ENCODE measurements around the gene ADAM8.

ADAM8 gene

GRCh38 chr10:133231946-133232574, 44.6 kb downstream of the ADAM8 start:
- Mint-ChIP-seq H3K27ac (no peak overlapping the region), H3K27me3 (ENCODE audit: low read depth, poor library complexity) (peaks cover 90% of the 10 kb centered on the region), H3K36me3 (ENCODE audit: low read depth) (no peaks in the 10 kb centered on the region), H3K4me1 (peaks cover 39% of the 10 kb centered on the region), H3K9me3 (peaks cover 8% of the 10 kb centered on the region), H3K4me3 (peak overlapping the region; percentile 34)
- DNase-seq, result no peak
- no peak for TF ChIP-seq CTCF (IDR thresholded peaks at IDR 0.05)

DNA sequence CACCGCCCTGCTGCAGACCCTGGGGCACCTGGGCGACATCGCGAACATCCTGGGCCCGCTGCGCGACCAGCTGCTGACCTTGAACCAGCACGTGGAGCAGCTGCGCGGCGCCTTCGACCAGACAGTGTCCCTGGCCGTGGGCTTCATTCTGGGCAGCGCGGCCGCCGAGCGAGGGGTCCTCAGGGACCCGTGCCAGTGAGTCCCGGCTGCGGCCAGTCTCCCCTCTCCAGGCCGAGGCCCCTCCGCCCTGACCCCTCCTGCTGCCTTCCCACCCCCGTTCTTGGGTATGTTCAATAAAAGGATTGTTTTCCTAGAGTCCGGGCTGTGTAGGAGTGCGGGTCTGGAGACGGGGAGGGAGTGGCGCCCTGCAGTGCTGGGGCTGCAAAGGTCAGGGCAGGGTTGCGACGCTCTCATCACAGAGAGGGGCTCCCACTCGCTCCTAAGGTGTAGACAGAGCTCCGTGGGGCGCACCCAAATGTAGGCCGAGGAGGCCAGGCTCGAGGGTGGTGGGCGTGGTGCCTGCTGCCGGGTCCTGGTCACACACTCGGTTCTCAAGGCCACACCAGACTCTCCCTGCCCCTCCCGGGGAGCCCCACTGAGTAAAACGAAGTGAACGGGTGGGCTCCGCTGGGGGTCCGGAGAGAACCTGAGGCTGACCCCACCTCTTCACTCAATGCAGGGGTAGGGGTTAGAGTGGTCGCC, 45.3 kb downstream of the ADAM8 start:
- H3K27me3 Mint-ChIP-seq (ENCODE audit: low read depth, poor library complexity), result peaks cover 92% of the 10 kb centered on the region
- no peak overlapping the region for H3K27ac Mint-ChIP-seq
- no peak for DNase-seq
- H3K4me3 Mint-ChIP-seq, result peak overlapping the region; percentile 75
- TF ChIP-seq CTCF (IDR thresholded peaks at IDR 0.05), result no peak
- peaks cover 45% of the 10 kb centered on the region for H3K4me1 Mint-ChIP-seq
- H3K36me3 Mint-ChIP-seq (ENCODE audit: low read depth), result no peaks in the 10 kb centered on the region
- peaks cover 8% of the 10 kb centered on the region for H3K9me3 Mint-ChIP-seq

- no peaks in the 10 kb centered on the region for H3K36me3 Mint-ChIP-seq (ENCODE audit: low read depth)
- peaks cover 53% of the 10 kb centered on the region for H3K4me1 Mint-ChIP-seq
- H3K27ac Mint-ChIP-seq, result no peak overlapping the region
- peaks cover 91% of the 10 kb centered on the region for H3K27me3 Mint-ChIP-seq (ENCODE audit: low read depth, poor library complexity)
- H3K4me3 Mint-ChIP-seq, result no peak overlapping the region
- DNase-seq, result peak; percentile 58
- peaks cover 8% of the 10 kb centered on the region for H3K9me3 Mint-ChIP-seq
- no peak for TF ChIP-seq CTCF (IDR thresholded peaks at IDR 0.05)
Observed at GRCh38 chr10:133230387-133231195, 46.1 kb downstream of the ADAM8 start.

- H3K36me3 Mint-ChIP-seq (ENCODE audit: low read depth), result no peaks in the 10 kb centered on the region
- H3K4me3 Mint-ChIP-seq, result peak within 1 kb of the TSS; percentile 76
- H3K27me3 Mint-ChIP-seq (ENCODE audit: low read depth, poor library complexity), result peaks cover 87% of the 10 kb centered on the region
- DNase-seq, result peak; percentile 60
- H3K9me3 Mint-ChIP-seq, result peaks cover 8% of the 10 kb centered on the region
- no peak within 1 kb of the TSS for H3K27ac Mint-ChIP-seq
- TF ChIP-seq CTCF (IDR thresholded peaks at IDR 0.05), result no peak
- peaks cover 59% of the 10 kb centered on the region for H3K4me1 Mint-ChIP-seq
Observed at GRCh38 chr10:133230044-133230361, 46.7 kb downstream of the ADAM8 start, which contains the start of gene UTF1. Gene UTF1, plus strand, starts transcription at chr10:133230217. Its CDS starts 72 bp downstream, at chr10:133230289.

DNA sequence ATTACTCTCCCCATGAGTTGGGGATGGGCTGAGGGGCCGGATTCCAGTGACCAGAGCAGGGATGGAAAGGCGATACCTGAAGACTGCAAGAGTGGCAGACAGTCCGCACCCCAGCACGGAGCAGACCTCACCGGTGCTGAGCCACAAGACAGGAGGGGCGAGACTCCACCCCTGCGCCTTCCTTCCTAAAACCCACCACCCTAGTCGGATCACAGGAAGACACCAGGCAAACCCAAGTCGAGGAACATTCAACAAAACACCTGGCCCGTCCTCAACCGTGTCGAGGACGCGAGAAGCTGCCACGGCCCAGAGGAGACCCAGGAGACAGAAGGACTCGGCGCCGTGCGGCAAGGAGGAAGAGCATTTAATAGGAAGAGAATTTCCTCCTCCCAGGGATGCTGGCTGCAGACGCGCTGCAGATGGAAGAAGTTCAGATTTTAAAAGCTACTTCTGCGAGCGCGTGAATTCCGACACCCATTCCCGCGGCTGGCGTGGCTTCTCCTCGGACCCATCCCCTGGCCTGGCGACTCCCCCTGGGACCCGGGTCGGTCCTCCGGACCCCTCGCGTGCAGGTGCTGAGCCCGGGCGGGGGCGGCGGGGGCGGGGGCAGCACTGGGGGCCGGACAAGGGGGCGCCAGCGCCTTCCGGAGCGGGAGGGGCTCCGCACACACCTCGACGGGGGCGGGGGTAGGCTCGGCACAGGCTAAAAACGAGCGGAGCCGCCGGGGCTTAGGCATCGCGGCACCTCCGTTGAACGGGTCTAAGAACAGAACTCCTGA, 47.2 kb downstream of the ADAM8 start:
- TF ChIP-seq CTCF (IDR thresholded peaks at IDR 0.05), result no peak
- H3K4me1 Mint-ChIP-seq, result peaks cover 65% of the 10 kb centered on the region
- H3K36me3 Mint-ChIP-seq (ENCODE audit: low read depth), result no peaks in the 10 kb centered on the region
- peaks cover 8% of the 10 kb centered on the region for H3K9me3 Mint-ChIP-seq
- H3K27ac Mint-ChIP-seq, result no peak overlapping the region
- H3K27me3 Mint-ChIP-seq (ENCODE audit: low read depth, poor library complexity), result peaks cover 84% of the 10 kb centered on the region
- no peak for DNase-seq
- H3K4me3 Mint-ChIP-seq, result peak overlapping the region; percentile 76
